MG63 (cell line): ENCODE measurements around the gene MPEG1. TPM values are rescaled to one million over a fixed set of nuclear protein-coding genes. Genes with fewer than 3 reads are reported as not detected.

Source experiments
- DNase-seq: peaks from one replicate; pipeline ENCODE4 v3.0.0-alpha.2; 2020
- H3K27me3 ChIP-seq: fragments of 250-450 bp; sonication (Bioruptor Pico); 2 replicates; pipeline ENCODE4 v1.5.1; 2020; ENCODE audit warnings: mild to moderate bottlenecking, moderate library complexity
- H3K36me3 ChIP-seq: fragments of 250-450 bp; sonication (Bioruptor Pico); 2 replicates; pipeline ENCODE4 v1.5.1; 2020; ENCODE audit warnings: mild to moderate bottlenecking, moderate library complexity
- H3K4me3 ChIP-seq: fragments of 250-450 bp; sonication (Bioruptor Pico); 2 replicates; pipeline ENCODE4 v1.5.1; 2020; ENCODE audit warnings: mild to moderate bottlenecking, moderate library complexity
- H3K9me3 ChIP-seq: fragments of 250-450 bp; sonication (Bioruptor Pico); 2 replicates; pipeline ENCODE4 v1.5.1; 2020; ENCODE audit warnings: mild to moderate bottlenecking, moderate library complexity
- total RNA-seq: library from RNA; depleted of rRNA; stranded (reverse); fragments of >200 nt; shearing (Covaris generic); gene quantifications from 2 replicates; pipeline ENCODE4 v1.2.3, GENCODE V29; 2014; ENCODE audit warnings: low replicate concordance; rRNA removed

The MPEG1 gene
- not detected in 2 replicates for total RNA-seq

- H3K36me3 ChIP-seq = peaks cover 3% of the 10 kb centered on the region
- H3K9me3 ChIP-seq = no peaks in the 10 kb centered on the region
- DNase-seq = no peak
- H3K4me3 ChIP-seq = no peak within 1 kb of the TSS
- no peaks in the 10 kb centered on the region for H3K27me3 ChIP-seq
These were observed at the start of gene MPEG1 for GRCh38 chr11:59212744-59213631. MPEG1 (minus strand) TSS chr11:59212927; CDS start chr11:59212865, 62 bp downstream.

- no peak for DNase-seq
- H3K4me3 ChIP-seq = no peak overlapping the region
- H3K9me3 ChIP-seq = no peaks in the 10 kb centered on the region
- H3K27me3 ChIP-seq = no peaks in the 10 kb centered on the region
- no peaks in the 10 kb centered on the region for H3K36me3 ChIP-seq
These were observed 49.6 kb upstream of the MPEG1 start for GRCh38 chr11:59262177-59262818.

GRCh38 chr11:59261150-59261549 lies 48.4 kb upstream of the MPEG1 start:
- Histone ChIP-seq H3K36me3 (no peaks in the 10 kb centered on the region), H3K9me3 (no peaks in the 10 kb centered on the region), H3K4me3 (no peak overlapping the region), H3K27me3 (no peaks in the 10 kb centered on the region)
- DNase-seq = no peak

GRCh38 chr11:59259867-59260475 lies 47.2 kb upstream of the MPEG1 start:
- Histone ChIP-seq H3K36me3 (no peaks in the 10 kb centered on the region), H3K4me3 (no peak overlapping the region)
- DNase-seq = no peak

GRCh38 chr11:59259047-59259446 lies 46.3 kb upstream of the MPEG1 start:
- no peak overlapping the region for H3K4me3 ChIP-seq
- H3K9me3 ChIP-seq = no peaks in the 10 kb centered on the region
- H3K27me3 ChIP-seq = no peaks in the 10 kb centered on the region
- no peak for DNase-seq
- H3K36me3 ChIP-seq = no peaks in the 10 kb centered on the region

More at GRCh38 chr11:59259867-59260475, 47.2 kb upstream of the MPEG1 start:
- Histone ChIP-seq H3K9me3 (no peaks in the 10 kb centered on the region), H3K27me3 (no peaks in the 10 kb centered on the region)

GRCh38 chr11:59255281-59255680 lies 42.6 kb upstream of the MPEG1 start:
- no peak for DNase-seq
- no peaks in the 10 kb centered on the region for H3K9me3 ChIP-seq
- H3K36me3 ChIP-seq = no peaks in the 10 kb centered on the region
- no peaks in the 10 kb centered on the region for H3K27me3 ChIP-seq
- no peak overlapping the region for H3K4me3 ChIP-seq

GRCh38 chr11:59254286-59254685 lies 41.6 kb upstream of the MPEG1 start:
- Histone ChIP-seq H3K27me3 (no peaks in the 10 kb centered on the region), H3K9me3 (no peaks in the 10 kb centered on the region), H3K4me3 (no peak overlapping the region), H3K36me3 (no peaks in the 10 kb centered on the region)
- DNase-seq = no peak

- DNase-seq = no peak
- no peak overlapping the region for H3K4me3 ChIP-seq
- H3K9me3 ChIP-seq = no peaks in the 10 kb centered on the region
- H3K36me3 ChIP-seq = no peaks in the 10 kb centered on the region
- no peaks in the 10 kb centered on the region for H3K27me3 ChIP-seq
These were observed 40.3 kb upstream of the MPEG1 start for GRCh38 chr11:59253001-59253400.

- Histone ChIP-seq H3K27me3 (no peaks in the 10 kb centered on the region), H3K9me3 (no peaks in the 10 kb centered on the region; the same call in 1 of the 2 replicates), H3K4me3 (no peak overlapping the region), H3K36me3 (no peaks in the 10 kb centered on the region)
- DNase-seq = no peak
These were observed 36.8 kb upstream of the MPEG1 start for GRCh38 chr11:59249535-59249934.

GRCh38 chr11:59247531-59248227 lies 35.0 kb upstream of the MPEG1 start:
- H3K9me3 ChIP-seq = peaks cover 4% of the 10 kb centered on the region; the same call in 1 of the 2 replicates
- no peak overlapping the region for H3K4me3 ChIP-seq
- no peaks in the 10 kb centered on the region for H3K27me3 ChIP-seq
- peak; percentile 92 for DNase-seq
- peaks cover 2% of the 10 kb centered on the region; the same call in 1 of the 2 replicates for H3K36me3 ChIP-seq

GRCh38 chr11:59243633-59244032 lies 30.9 kb upstream of the MPEG1 start:
- no peak for DNase-seq
- no peaks in the 10 kb centered on the region for H3K27me3 ChIP-seq

GRCh38 chr11:59240322-59240721 lies 27.6 kb upstream of the MPEG1 start:
- H3K27me3 ChIP-seq = no peaks in the 10 kb centered on the region
- peaks cover 63% of the 10 kb centered on the region for H3K9me3 ChIP-seq
- no peak overlapping the region for H3K4me3 ChIP-seq
- peaks cover 5% of the 10 kb centered on the region; the same call in 1 of the 2 replicates for H3K36me3 ChIP-seq
- no peak for DNase-seq

More at GRCh38 chr11:59243633-59244032, 30.9 kb upstream of the MPEG1 start:
- Histone ChIP-seq H3K4me3 (no peak overlapping the region), H3K36me3 (peaks cover 5% of the 10 kb centered on the region; the same call in 1 of the 2 replicates), H3K9me3 (peaks cover 33% of the 10 kb centered on the region)

GRCh38 chr11:59226396-59226795 lies 13.7 kb upstream of the MPEG1 start:
- H3K9me3 ChIP-seq = peaks cover 9% of the 10 kb centered on the region
- no peaks in the 10 kb centered on the region for H3K36me3 ChIP-seq
- peak; percentile 67 for DNase-seq
- no peak overlapping the region for H3K4me3 ChIP-seq
- H3K27me3 ChIP-seq = no peaks in the 10 kb centered on the region

GRCh38 chr11:59225017-59225416 lies 12.3 kb upstream of the MPEG1 start:
- Histone ChIP-seq H3K4me3 (no peak overlapping the region), H3K9me3 (no peaks in the 10 kb centered on the region), H3K36me3 (no peaks in the 10 kb centered on the region), H3K27me3 (no peaks in the 10 kb centered on the region)
- no peak for DNase-seq

- DNase-seq = peak; percentile 25
These were observed 11.7 kb upstream of the MPEG1 start for GRCh38 chr11:59224351-59224928.

GRCh38 chr11:59223611-59224010 lies 10.9 kb upstream of the MPEG1 start:
- Histone ChIP-seq H3K36me3 (no peaks in the 10 kb centered on the region), H3K4me3 (no peak overlapping the region), H3K27me3 (no peaks in the 10 kb centered on the region), H3K9me3 (no peaks in the 10 kb centered on the region)
- no peak for DNase-seq

More at GRCh38 chr11:59224351-59224928, 11.7 kb upstream of the MPEG1 start:
- H3K4me3 ChIP-seq = no peak overlapping the region
- no peaks in the 10 kb centered on the region for H3K27me3 ChIP-seq
- no peaks in the 10 kb centered on the region for H3K36me3 ChIP-seq
- H3K9me3 ChIP-seq = no peaks in the 10 kb centered on the region
